GM12878 (cell line): ENCODE data around the gene SYNM. TPM values are rescaled to one million over a fixed set of nuclear protein-coding genes. Genes with fewer than 3 reads are reported as not detected.
"Not testable (repeated sequence)": the region's sequence is repeated elsewhere in the genome, so short reads cannot be mapped to it uniquely, and the experiment has no call there.

Source experiments
- ATAC-seq: fragments of 200-7000 bp; cut with Tn5 transposase; 3 replicates; pipeline ENCODE4 v1.9.1; 2020; ENCODE audit warnings: mild to moderate bottlenecking, moderate library complexity
- BruUV-seq: library from RNA; stranded (reverse); fragments of 400-500 nt; replicated peaks from 2 replicates; lab custom pipeline; 2021; lab: Mats Ljungman, UMichigan
- CTCF ChIA-PET: fragments of 300-600 bp; sonication (Branson Sonifier 250); formaldehyde crosslinking; extraction: SDS; loops from one replicate; lab custom pipeline; 2021; ENCODE audit warnings: inconsistent platforms; lab: Yijun Ruan, JAX
- POLR2A ChIA-PET: fragments of 350-600 bp; formaldehyde crosslinking; extraction: SDS; loops from one replicate; lab custom pipeline; 2021; ENCODE audit warnings: inconsistent platforms; lab: Charles Lee
- RAD21 ChIA-PET: fragments of 300-600 bp; sonication (Branson Sonifier 250); formaldehyde crosslinking; loops from one replicate; lab custom pipeline; 2023; ENCODE audit warnings: antibody characterized with exemption; ENCODE audit not compliant: unreplicated experiment; lab: Charles Lee
- SMC1A ChIA-PET: fragments of 300-600 bp; sonication (Branson Sonifier 250); formaldehyde crosslinking; loops from one replicate; lab custom pipeline; 2023; ENCODE audit not compliant: unreplicated experiment, uncharacterized antibody; lab: Charles Lee
- DNase-seq: peaks from one replicate; pipeline ENCODE4 v3.0.0-alpha.2; 2011; ENCODE audit warnings: low read depth, low spot score
- FAIRE-seq: peaks from 3 replicates; lab custom pipeline; 2011; peaks lifted over from hg19 to GRCh38; lab: Jason Lieb, UNC
- H2AFZ ChIP-seq: 2 replicates; pipeline ENCODE4 v1.6.0; 2011; ENCODE audit warnings: low read depth, low read length, control low read depth; ENCODE audit not compliant: control insufficient read depth
- H3K27ac ChIP-seq: 2 replicates; pipeline ENCODE4 v1.5.1; 2011; ENCODE audit warnings: control low read depth; ENCODE audit not compliant: control insufficient read depth, insufficient read depth
- H3K27me3 ChIP-seq, 2 experiments: replicated peaks in 1 of 2; 2 replicates each; pipeline versions ENCODE4 v1.6.0 to v1.6.1; 2011; ENCODE audit warnings: low read length in 1 of 2; ENCODE audit not compliant: control insufficient read depth in 2 of 2, insufficient read depth in 2 of 2
- H3K36me3 ChIP-seq, 2 experiments: 2 replicates each; pipeline ENCODE4 v1.5.1; 2011; ENCODE audit warnings: low read length in 1 of 2; ENCODE audit not compliant: control insufficient read depth in 2 of 2, insufficient read depth in 2 of 2
- H3K4me1 ChIP-seq: 2 replicates; pipeline ENCODE4 v1.6.1; 2011; ENCODE audit warnings: mild to moderate bottlenecking, low read length, moderate library complexity, mixed read lengths; ENCODE audit not compliant: control insufficient read depth, insufficient read depth
- H3K4me2 ChIP-seq: 2 replicates; pipeline ENCODE4 v1.6.0; 2011; ENCODE audit warnings: control low read depth; ENCODE audit not compliant: control insufficient read depth, insufficient read depth
- H3K4me3 ChIP-seq: fragments of 200-600 bp; sonication (generic); 2 replicates; pipeline ENCODE4 v1.5.1; 2016
- H3K79me2 ChIP-seq: 2 replicates; pipeline ENCODE4 v1.6.0; 2011; ENCODE audit warnings: low read length; ENCODE audit not compliant: control insufficient read depth, insufficient read depth
- H3K9ac ChIP-seq: 2 replicates; pipeline ENCODE4 v1.8.0; 2011; ENCODE audit warnings: low read length, control low read depth, mixed read lengths; ENCODE audit not compliant: control insufficient read depth, insufficient read depth
- H3K9me3 ChIP-seq: replicated peaks from 3 replicates; pipeline ENCODE4 v1.5.1; 2011; ENCODE audit warnings: mild to moderate bottlenecking, low read length; ENCODE audit not compliant: control insufficient read depth, insufficient read depth
- H4K20me1 ChIP-seq: 2 replicates; pipeline ENCODE4 v1.6.0; 2011; ENCODE audit not compliant: control insufficient read depth, insufficient read depth
- CBFB ChIP-seq: IDR thresholded peaks from 2 replicates; pipeline ENCODE4 v1.6.1; 2016; ENCODE audit warnings: antibody characterized with exemption, low read depth
- GABPA ChIP-seq: IDR thresholded peaks from 2 replicates; pipeline ENCODE4 v1.6.1; 2014; ENCODE audit warnings: antibody characterized with exemption, low read depth, mild to moderate bottlenecking, inconsistent platforms
- POLR2AphosphoS5 ChIP-seq: IDR thresholded peaks from 2 replicates; pipeline ENCODE4 v1.6.1; 2011; ENCODE audit warnings: mild to moderate bottlenecking, low read length, inconsistent platforms
- RAD51 ChIP-seq: fragments of 450-650 bp; IDR thresholded peaks from 2 replicates; pipeline ENCODE4 v1.6.1; 2016; ENCODE audit warnings: moderate library complexity, mild to moderate bottlenecking, inconsistent platforms
- SUPT20H ChIP-seq: IDR thresholded peaks from 2 replicates; pipeline ENCODE4 v1.6.1; 2011; ENCODE audit warnings: low read depth, mild to moderate bottlenecking, low read length, moderate library complexity, borderline replicate concordance; ENCODE audit not compliant: control insufficient read depth
- TCF7 ChIP-seq: IDR thresholded peaks from 2 replicates; pipeline ENCODE4 v1.6.1; 2014; ENCODE audit warnings: antibody characterized with exemption, borderline replicate concordance
- ZNF274 ChIP-seq: IDR thresholded peaks from one replicate; pipeline ENCODE4 v1.8.0; 2011; ENCODE audit not compliant: insufficient read length, insufficient read depth
- WGBS: methylation state at CpG from one replicate; pipeline ENCODE4 v1.1.6; 2016; ENCODE audit warnings: low lambda C conversion rate; ENCODE audit not compliant: insufficient replicate concordance, insufficient coverage; ENCODE audit errors: missing lambda C conversion rate; 5-methylcytosine and 5-hydroxymethylcytosine counted together
- in situ Hi-C: fragments of 300-500 bp; cut with MboI; formaldehyde crosslinking; loops from 9 replicates; pipeline ENCODE4 v1.14.3; 2018; ENCODE audit warnings: mixed read lengths
- intact Hi-C: fragments of 100-400 bp; cut with micrococcal nuclease; formaldehyde crosslinking; loops from one replicate; pipeline ENCODE4 v1.14.2; 2022; ENCODE audit not compliant: unreplicated experiment
- polyA plus RNA-seq, 11 experiments: library from polyadenylated mRNA; depleted of rRNA in 4 of 11; unstranded in 6 of 11; stranded (reverse) in 5 of 11; fragments of >200 nt; fragmentation: Nextera tagmentation in 4 of 11; fragmentation: Illumina TruSeq in 1 of 11; extraction: Ambion mirVana in 4 of 11; extraction: Trizol in 1 of 11; gene quantifications; 1 replicate in 1 of 11; 2 replicates in 10 of 11; pipeline versions ENCODE4 v1.2.1 to v1.2.3, GENCODE V29; 2011 to 2016; ENCODE audit warnings: inconsistent platforms in 2 of 11, missing spikeins in 2 of 11, low read depth in 1 of 11
- total RNA-seq, 4 experiments: library from RNA; depleted of rRNA in 3 of 4; stranded (reverse); fragments of >200 nt in 3 of 4; fragmentation: Illumina TruSeq in 1 of 4; extraction: Trizol in 1 of 4; gene quantifications; 2 replicates each; pipeline versions ENCODE4 v1.2.1 to v1.2.3, GENCODE V29; 2013 to 2021

SYNM gene
- total and polyA plus RNA-seq, 10 of the 15 experiments (the other 5 are each of a cell fraction or from before 2014, with no cell fraction given): 0.05 to 1.1 (median 0.89) TPM; not detected in 1

DNA sequence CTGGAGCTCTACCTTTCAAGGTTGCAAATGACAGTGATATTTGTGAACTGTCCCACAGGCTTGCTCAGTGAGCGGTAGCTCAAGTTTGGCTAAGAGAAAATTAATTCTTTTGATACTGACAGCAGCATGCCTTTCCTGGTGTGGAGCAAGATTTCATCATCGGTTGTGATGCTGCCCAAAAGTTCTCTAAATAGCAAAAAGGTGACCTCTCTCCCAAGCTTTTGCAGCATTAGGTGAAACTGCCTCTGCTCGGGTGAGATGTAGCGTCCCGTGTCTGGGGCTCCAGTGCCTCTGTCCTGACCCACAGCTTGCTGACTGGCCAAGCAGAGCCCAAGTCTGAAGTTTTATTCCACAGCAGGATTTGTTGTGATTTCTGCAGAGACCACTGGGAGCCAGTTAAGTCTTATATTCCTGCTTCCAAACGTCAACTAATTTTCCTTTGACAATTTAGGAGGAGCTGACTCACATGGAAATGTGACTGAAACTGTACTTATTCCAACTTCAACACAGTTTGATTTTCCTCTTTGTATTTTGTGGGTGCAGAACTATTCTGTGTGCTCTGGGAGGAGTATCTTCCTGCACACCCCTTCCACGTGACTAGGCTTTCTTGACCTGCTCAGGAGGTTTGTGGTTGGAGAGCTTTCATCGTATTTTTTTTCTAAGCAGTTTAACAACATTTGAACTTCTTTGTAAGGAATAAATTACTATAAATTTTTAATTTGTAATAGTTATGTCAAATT is 5.9 kb downstream of the SYNM start:
- H3K27me3 ChIP-seq: no peaks in the 10 kb centered on the region
- TF ChIP-seq ZNF274 (no peak), TCF7 (no peak), SUPT20H (no peak), CBFB (no peak), POLR2AphosphoS5 (no peak), GABPA (no peak), RAD51 (0 out of 2 replicates have a peak, but pooled peaks have one; percentile 11)
- H3K79me2 ChIP-seq: no peaks in the 10 kb centered on the region
- H3K9ac ChIP-seq: no peak overlapping the region
- H3K4me2 ChIP-seq: no peak overlapping the region
- POLR2A ChIA-PET: interaction anchor here (0.7 to 1.2 kb wide), 2 partner anchors 10 to 79 kb away, joined by 3 read pairs; no protein-coding TSS in a partner anchor
- CTCF ChIA-PET: interaction anchor here (0.6 to 2.7 kb wide), 5 partner anchors 7 to 181 kb away, joined by 3 to 10 read pairs (median 3); no protein-coding TSS in a partner anchor
- ATAC-seq (no peak), DNase-seq (no peak), FAIRE-seq (no peak)
- H3K27ac ChIP-seq: no peak overlapping the region
- H4K20me1 ChIP-seq: no peaks in the 10 kb centered on the region
- WGBS: 38% methylated on average over 8 of the region's 8 CpGs
- SMC1A ChIA-PET: interaction anchor here (0.8 to 2.7 kb wide), 5 partner anchors 10 to 177 kb away, joined by 3 to 11 read pairs (median 4); no protein-coding TSS in a partner anchor
- no peak overlapping the region for H2AFZ ChIP-seq
- no peak overlapping the region for H3K4me3 ChIP-seq
- RAD21 ChIA-PET: no interaction called here
- H3K36me3 ChIP-seq: no peaks in the 10 kb centered on the region
- intact Hi-C loops: no loop called here
- H3K9me3 ChIP-seq: no peaks in the 10 kb centered on the region; the same call in 2 of the 3 replicates
- peaks cover 14% of the 10 kb centered on the region for H3K4me1 ChIP-seq
- no TSS peak for BruUV-seq
- in situ Hi-C loops: loop anchor here (25.0 kb wide), 1 partner anchor 627 kb away; the partner anchor contains the start of gene LYSMD4

GRCh38 chr15:99111641-99112040 is 6.8 kb downstream of the SYNM start:
- in situ Hi-C loops: loop anchor here (25.0 kb wide), 1 partner anchor 626 kb away; the partner anchor contains the start of gene LYSMD4
- DNase-seq, BruUV-seq, H3K36me3 ChIP-seq, ATAC-seq, intact Hi-C loops, H3K79me2 ChIP-seq, H3K27me3 ChIP-seq, RAD21 ChIA-PET, H3K4me3 ChIP-seq, H3K27ac ChIP-seq, FAIRE-seq, H4K20me1 ChIP-seq, H3K9me3 ChIP-seq, H2AFZ ChIP-seq, H3K4me2 ChIP-seq, H3K9ac ChIP-seq: not testable (repeated sequence)
- POLR2A ChIA-PET: interaction anchor here (0.7 kb wide), 1 partner anchor 78 kb away, joined by 3 read pairs; no protein-coding TSS in a partner anchor
- SMC1A ChIA-PET: interaction anchor here (1.2 to 2.6 kb wide), 2 partner anchors 8 to 35 kb away, joined by 4 to 9 read pairs; no protein-coding TSS in a partner anchor
- H3K4me1 ChIP-seq: peaks cover 14% of the 10 kb centered on the region
- CTCF ChIA-PET: interaction anchor here (0.6 to 2.7 kb wide), 4 partner anchors 8 to 180 kb away, joined by 3 to 10 read pairs (median 3); no protein-coding TSS in a partner anchor
- 66% methylated on average over 8 of the region's 8 CpGs for WGBS
